Fibroblast of skin of back (primary cell): ENCODE results near the gene EPHA10.

Source experiments
- DNase-seq: peaks from one replicate; pipeline ENCODE4 v3.0.0-alpha.2; 2013

The EPHA10 gene

GRCh38 chr1:37732111-37732780 is 32.7 kb downstream of the EPHA10 start:
- no peak for DNase-seq

- no peak for DNase-seq
These were observed 33.5 kb downstream of the EPHA10 start for GRCh38 chr1:37731312-37732019.

- DNase-seq, result no peak
These were observed 34.5 kb downstream of the EPHA10 start for GRCh38 chr1:37730376-37730775.

DNA sequence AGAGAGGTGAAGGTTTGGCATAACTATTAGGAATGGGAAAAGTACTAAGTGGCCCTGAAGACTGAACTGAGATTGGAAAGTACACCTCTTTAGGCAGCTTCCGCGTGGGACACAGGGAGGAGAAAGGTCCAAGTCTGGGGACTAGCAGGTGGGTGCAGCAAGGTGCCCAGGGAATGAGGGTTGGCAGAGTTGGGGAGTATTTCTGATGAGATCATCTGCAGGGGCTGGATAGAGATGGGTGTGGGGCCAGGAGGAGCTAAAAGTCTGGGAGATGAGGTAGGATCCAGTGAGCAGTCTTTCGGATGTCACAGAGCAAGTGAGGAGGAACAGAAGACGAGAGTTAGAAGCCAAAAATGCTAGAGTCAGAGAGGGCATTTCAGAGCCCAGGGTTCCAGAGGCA is 36.5 kb downstream of the EPHA10 start:
- no peak for DNase-seq

GRCh38 chr1:37726751-37727585 is 38.0 kb downstream of the EPHA10 start:
- no peak for DNase-seq

- no peak for DNase-seq
These were observed 38.9 kb downstream of the EPHA10 start for GRCh38 chr1:37725851-37726613.

- DNase-seq, result no peak
These were observed 40.3 kb downstream of the EPHA10 start for GRCh38 chr1:37724575-37724974.

DNA sequence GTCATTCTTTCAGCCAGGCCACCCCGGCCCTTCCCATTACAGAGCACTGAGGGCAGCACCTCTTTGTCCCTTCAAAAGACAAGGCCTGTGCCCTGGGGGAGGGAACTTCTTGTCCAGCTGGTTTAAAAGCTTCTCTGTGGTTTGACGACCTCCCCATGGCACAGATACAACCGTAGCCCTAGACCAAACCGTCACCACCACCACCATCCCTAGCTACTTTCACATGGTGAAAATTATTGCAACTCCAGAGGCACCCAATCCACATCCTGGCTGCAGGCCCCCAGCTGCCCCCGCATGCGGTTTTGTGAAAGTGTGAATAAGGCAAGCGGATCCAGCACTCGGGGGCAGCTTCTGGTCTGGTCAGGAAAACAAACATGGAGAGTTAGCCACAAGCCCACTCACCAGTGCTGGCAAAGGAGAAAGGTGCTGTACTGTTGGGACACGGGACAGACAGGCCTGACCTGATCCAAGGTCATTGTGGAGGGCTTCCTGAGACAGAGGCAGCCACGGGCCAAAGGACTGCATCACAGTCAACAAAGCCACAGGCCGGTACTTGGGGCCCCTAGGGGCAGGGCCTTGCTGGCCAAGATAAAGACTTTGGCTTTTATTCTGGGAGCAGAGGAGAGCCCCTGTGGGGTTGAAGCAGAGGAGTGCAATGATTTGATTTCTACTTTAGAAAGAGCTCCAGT is 41.4 kb downstream of the EPHA10 start:
- no peak for DNase-seq

GRCh38 chr1:37723072-37723389 is 41.9 kb downstream of the EPHA10 start:
- no peak for DNase-seq

- no peak for DNase-seq
These were observed 42.5 kb downstream of the EPHA10 start for GRCh38 chr1:37722181-37723071.

DNA sequence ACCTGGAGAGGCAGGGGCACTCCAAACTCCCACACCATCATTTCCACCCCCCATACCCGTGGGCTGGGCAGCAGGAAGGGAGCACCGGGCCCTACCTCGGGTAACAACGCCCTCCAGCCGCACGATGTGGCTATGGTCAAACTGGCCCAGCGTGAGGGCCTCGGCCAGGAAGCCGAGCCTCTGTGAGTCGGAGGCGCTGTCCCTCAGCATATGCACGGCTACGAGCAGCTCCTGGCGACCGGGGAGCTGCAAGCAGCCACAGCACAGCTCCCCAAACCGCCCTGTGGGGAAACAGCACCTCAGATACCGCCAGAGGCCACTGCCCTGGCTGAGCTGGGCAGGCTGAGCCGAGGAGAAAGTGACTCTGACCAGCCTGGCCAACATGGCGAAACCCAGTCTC is 43.4 kb downstream of the EPHA10 start:
- DNase-seq, result no peak

DNA sequence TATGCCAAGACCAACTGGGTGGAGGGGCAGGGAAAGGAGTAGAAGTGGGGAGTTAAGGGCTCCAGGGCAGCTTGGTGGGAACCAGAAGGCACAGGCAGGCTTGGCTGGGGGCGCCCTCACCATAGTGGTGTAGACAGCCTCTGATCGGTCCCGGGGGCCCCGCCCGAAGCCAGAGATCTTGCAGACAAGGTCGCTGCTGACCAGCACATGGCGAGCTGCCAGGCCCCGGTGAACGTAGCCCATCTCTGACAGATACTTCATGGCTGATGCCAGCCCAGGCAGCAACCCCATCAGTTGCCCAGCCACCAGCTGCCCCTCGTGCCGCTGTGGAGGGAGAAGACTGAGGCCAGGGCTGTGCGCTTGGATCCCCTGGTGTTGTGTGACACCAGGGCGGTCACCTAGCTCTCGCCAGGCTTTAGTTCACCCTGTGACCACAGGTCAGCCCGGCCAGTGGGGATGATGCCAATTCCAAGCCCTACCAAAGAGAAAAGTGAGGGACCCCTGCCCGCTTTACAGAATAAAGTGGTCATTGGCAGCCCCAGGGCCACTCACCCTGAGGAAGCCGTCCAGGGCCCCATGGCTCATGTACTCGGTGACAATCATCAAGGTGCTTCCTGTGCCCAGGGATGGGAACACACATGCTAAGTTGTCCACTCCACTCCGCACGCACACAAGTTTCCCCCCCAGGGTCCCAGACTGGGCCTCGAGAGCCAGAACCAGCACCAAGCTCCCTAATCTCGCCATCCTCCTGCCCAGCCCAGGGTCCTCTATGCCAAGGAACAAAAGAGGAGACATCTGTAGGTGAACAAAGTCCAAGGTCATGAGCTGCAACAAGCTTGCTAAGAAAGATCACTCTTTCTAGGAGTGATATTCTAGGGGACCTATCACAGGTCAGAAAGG is 44.4 kb downstream of the EPHA10 start:
- no peak for DNase-seq

DNA sequence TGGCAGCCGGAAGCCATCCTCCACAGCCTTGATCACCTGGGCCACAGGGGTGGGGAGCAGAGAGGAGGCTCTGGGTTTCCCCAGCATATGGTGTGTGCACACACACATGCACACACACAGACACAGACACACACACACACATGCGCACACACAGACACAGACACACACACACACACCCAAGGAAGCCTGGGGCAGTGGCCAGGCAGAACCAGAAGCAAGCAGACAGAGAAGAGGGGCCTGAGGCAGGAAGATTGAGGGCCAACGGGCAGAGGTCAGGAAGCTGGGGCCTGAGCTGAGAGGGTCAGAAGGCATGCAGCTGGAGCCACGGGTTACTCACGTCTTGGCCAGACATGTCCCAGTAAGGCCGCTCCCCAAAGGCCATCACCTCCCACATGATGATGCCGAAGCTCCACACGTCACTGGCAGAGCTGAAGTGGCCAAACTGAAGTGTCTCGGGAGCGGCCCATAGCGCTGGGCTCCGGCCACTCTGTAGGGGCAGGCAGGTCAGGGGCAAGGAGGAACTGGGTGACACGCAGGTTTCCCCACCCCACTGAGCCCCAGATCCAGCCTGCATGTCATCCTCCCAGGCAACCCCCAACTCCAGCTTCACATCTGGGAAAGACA is 45.2 kb downstream of the EPHA10 start:
- DNase-seq, result no peak

GRCh38 chr1:37718901-37719571 is 45.9 kb downstream of the EPHA10 start:
- DNase-seq, result no peak

GRCh38 chr1:37718181-37718900 is 46.6 kb downstream of the EPHA10 start:
- DNase-seq, result no peak

GRCh38 chr1:37717631-37718030 is 47.3 kb downstream of the EPHA10 start:
- DNase-seq, result no peak

DNA sequence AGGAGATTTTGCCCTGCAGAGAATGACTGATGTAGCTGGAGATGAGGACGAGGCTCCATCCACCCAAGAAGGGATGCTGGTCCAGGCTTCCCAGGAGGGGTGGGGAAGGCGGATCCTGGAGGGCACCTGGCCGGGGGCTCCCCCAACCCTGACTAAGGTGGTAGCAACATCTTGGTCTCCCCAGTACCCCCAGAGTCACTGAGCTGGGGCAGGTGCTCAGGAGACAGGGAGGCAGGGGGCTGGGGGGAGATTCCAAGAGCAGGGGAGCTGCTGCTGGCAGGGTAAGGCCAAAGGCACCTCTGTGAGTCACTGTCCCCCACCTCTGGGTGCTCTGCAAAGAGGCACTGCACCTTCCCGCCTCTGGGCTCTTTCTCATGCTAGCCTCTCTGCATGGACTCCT is 48.6 kb downstream of the EPHA10 start:
- no peak for DNase-seq

DNA sequence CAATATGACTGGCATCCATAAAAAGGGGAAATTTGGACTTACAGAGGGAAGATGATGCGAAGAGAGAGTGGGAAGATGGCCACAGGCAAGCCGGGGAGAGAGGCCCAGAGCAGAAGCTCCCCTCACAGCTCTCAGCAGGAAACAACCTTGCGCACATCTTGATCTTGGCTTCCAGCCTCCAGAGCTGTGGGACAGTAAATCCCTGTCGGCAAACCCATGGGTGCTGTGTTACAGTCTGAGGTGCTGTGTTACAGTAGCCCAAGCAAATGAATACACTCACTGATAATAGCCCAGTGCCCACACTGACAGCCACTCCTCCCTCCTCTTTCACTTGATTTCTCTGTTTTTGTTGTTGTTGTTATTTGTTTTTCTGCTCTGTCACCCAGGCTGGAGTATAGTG is 50.2 kb downstream of the EPHA10 start:
- DNase-seq, result no peak
